Putamen (tissue), 1 donor: ENCODE measurements around the gene TMEM54.
A peak's percentile ranks its signal among the peaks of the same experiment; 100 is the strongest.

Experiments
- DNase-seq: peaks from one replicate; pipeline ENCODE4 v3.0.0-alpha.2; 2016; ENCODE audit warnings: low spot score

Gene TMEM54

DNA sequence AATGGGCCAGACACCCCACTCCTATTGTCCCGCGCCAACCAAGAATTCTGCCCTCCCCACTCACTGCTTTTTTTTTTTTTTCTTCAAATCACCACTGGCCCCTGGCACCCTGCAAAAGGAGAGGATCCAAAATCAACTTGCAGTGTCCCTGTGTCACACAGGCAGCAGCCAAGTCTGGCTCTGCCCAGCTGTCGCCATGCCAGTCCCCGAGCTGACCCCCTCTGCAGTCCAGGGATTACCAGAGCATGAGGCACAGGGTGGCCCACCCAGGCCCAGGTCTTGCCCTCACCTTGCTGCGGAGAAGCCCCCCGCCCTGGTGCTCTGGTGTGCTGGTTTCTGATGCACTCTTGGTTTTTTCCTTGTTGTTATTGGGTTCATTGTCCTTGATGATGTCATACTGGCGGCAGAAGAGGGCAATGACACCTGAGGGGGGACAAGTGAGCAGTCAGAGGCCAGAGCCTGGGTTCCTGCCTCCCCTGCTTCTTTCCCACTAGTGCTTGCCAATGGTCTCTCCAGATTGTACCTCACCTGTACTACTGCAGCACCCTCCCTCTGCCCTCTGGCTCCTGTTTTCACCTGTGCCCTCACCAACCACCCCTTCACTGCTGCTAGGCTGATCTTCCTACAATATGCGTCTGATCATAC is 36.7 kb downstream of the TMEM54 start:
- DNase-seq, result no peak

DNA sequence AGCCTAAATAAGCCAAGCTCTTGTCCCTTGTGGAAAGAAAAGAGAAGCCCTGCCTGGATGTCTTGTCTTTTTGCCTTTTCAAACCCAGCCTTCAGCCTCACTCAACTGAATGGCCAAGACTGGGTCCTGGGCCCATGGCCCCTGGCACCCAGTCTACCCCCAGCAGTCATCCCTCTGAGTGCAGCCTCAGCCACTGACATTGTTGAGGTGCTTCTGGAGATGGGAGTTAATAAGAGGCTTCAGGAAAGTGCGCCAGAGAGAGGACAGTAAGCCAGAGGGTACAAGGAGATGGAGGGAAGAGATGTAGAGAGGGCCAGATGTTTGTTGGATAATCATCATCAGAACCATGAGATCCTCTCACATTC is 37.3 kb downstream of the TMEM54 start:
- DNase-seq, result no peak

GRCh38 chr1:32863218-32863880 is 37.8 kb downstream of the TMEM54 start:
- DNase-seq, result no peak

- DNase-seq, result no peak
Measured at GRCh38 chr1:32861904-32862695, 39.1 kb downstream of the TMEM54 start.

- no peak for DNase-seq
Measured at GRCh38 chr1:32860566-32860965, 40.6 kb downstream of the TMEM54 start.

- no peak for DNase-seq
Measured at GRCh38 chr1:32859915-32860314, 41.3 kb downstream of the TMEM54 start.

- DNase-seq, result peak; percentile 77
Measured at GRCh38 chr1:32858791-32859190, 42.4 kb downstream of the TMEM54 start.

DNA sequence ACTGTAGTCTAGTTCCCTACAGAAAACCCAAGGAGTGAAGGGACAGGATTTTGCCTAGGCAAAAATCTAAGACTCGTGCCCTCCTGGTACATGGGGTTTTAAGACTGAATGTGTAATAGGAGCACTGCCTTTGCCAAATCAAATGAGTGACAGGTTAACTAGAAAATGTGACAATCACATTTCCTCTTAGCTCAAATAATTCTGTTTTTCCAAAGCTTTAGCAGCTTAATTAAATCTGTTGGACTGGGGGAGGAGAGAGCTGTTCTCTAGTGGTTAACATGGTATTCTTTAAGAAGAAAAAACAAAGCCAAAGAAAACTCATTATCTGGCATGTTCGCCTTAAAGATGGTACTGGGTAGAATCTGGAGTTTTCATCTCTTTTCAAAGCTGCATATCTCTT is 43.1 kb downstream of the TMEM54 start:
- peak; percentile 47 for DNase-seq

DNA sequence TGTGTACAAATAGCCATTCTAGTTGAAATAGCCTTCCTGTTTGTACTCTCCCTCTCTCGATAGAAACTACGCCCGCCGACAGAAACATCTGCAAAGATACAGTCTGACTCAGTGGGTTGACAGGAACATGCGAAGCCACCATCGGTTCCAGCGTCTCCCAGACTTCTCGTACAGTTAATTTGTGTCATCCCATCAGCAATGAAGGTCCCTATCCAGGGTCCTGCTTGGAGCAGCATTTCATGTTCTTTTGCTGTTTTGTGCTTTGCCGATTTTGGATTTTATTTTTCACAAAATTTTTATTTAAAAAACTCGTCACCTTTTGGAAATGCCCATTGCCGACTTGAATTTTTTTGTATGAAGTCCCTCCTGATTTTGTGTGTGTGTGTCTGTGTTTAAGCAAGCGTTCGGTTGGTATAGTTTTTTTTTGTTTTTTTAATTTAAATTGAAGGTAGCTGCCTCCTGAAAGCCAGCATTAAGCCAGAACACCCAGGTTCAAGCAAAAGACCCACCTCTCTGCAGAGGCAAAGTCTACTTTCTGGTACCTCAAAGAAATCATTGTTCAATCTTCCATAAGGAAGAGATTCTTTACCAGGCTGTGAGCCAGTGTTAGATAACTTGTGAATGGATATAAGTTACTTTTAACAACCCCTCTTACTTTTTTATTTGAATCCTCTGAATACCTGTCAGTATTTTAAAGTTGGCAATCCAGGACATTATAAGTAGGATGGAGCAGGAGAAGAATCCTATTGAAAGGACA is 45.1 kb downstream of the TMEM54 start:
- DNase-seq, result no peak

GRCh38 chr1:32848354-32849063 is 52.7 kb downstream of the TMEM54 start:
- DNase-seq, result no peak
